ENCODE measurements around the gene GBF1. TPM values are rescaled to one million over a fixed set of nuclear protein-coding genes. Genes with fewer than 3 reads are reported as not detected.

GBF1 gene
- polyA plus RNA-seq, 3 donors, result 4.2 to 17.4 (median 11.9) TPM

GRCh38 chr10:102408728-102409603 lies 163.6 kb downstream of the GBF1 start:
- peaks cover 59 to 77% (median 72%) of the 10 kb centered on the region in 3 donors for H3K27me3 Mint-ChIP-seq (ENCODE audit: low read depth in 3 of 3)
- H3K4me1 ChIP-seq (ENCODE audit: control insufficient read depth in 1 of 2, insufficient read depth in 2 of 2, low read length in 2 of 2), result peaks cover 6 to 22% of the 10 kb centered on the region in 2 donors
- peak overlapping the region; percentile 16 to 82 for H3K4me3 Mint-ChIP-seq
- H3K4me2 ChIP-seq (replicated peaks; ENCODE audit: extremely low read depth, low read length, poor library complexity, severe bottlenecking), result peak overlapping the region; percentile 68
- peaks cover 50 to 64% of the 10 kb centered on the region in 2 donors for H3K27me3 ChIP-seq (ENCODE audit: control insufficient read depth in 2 of 2, insufficient read depth in 2 of 2, low read length in 2 of 2)
- H3K4me1 Mint-ChIP-seq, result peaks cover 20% of the 10 kb centered on the region
- H2AFZ ChIP-seq (ENCODE audit: insufficient read depth, low read depth, low read length, poor library complexity, severe bottlenecking), result no peak overlapping the region
- H3K36me3 ChIP-seq (replicated peaks in 1 of 2; ENCODE audit: control insufficient read depth in 1 of 2, insufficient read depth in 2 of 2, low read length in 2 of 2), result no peaks in the 10 kb centered on the region
- peaks cover 9% of the 10 kb centered on the region for H4K20me1 ChIP-seq (ENCODE audit: insufficient read depth, low read length)
- no peaks in the 10 kb centered on the region for H3K79me2 ChIP-seq (ENCODE audit: insufficient read depth, low read length)
- DNase-seq, result no peak
- intact Hi-C loops (cut with micrococcal nuclease), result no loop called here
- no peak overlapping the region for H3K27ac Mint-ChIP-seq
- no peak overlapping the region for H3K9ac ChIP-seq (ENCODE audit: insufficient read depth, low read length, poor library complexity, severe bottlenecking)
- peaks cover 4 to 15% of the 10 kb centered on the region in 2 donors for H3K36me3 Mint-ChIP-seq
- H3K9me3 Mint-ChIP-seq, result peaks cover 0 to 17% (median 11%) of the 10 kb centered on the region in 7 donors
- under 1% methylated on average over 99 of the region's 103 CpGs for WGBS (ENCODE audit: insufficient coverage)
- peaks cover 0 to 35% of the 10 kb centered on the region in 2 donors for H3K9me3 ChIP-seq (replicated peaks in 1 of 2; ENCODE audit: control insufficient read depth in 1 of 2, insufficient read depth in 1 of 2, low read length in 2 of 2)
- TF ChIP-seq CTCF (IDR thresholded peaks at IDR 0.05), result no peak
- no peak overlapping the region for H3K27ac ChIP-seq (ENCODE audit: low read depth in 1 of 2, low read length in 2 of 2)
- H3K4me3 ChIP-seq (replicated peaks in 1 of 3; ENCODE audit: low read depth in 2 of 3, low read length in 3 of 3), result peak overlapping the region in 1 of 3 experiments; percentile 57

GRCh38 chr10:102409604-102410428 lies 164.5 kb downstream of the GBF1 start:
- Mint-ChIP-seq H3K4me1 (peaks cover 25% of the 10 kb centered on the region), H3K27me3 (ENCODE audit: low read depth in 3 of 3) (peaks cover 65 to 80% (median 67%) of the 10 kb centered on the region in 3 donors), H3K27ac (no peak overlapping the region), H3K9me3 (peaks cover 0 to 17% (median 11%) of the 10 kb centered on the region in 7 donors), H3K36me3 (peaks cover 4 to 15% of the 10 kb centered on the region in 2 donors), H3K4me3 (peak overlapping the region; percentile 17 to 77)
- H3K4me3 ChIP-seq (replicated peaks in 1 of 3; ENCODE audit: low read depth in 2 of 3, low read length in 3 of 3), result no peak overlapping the region
- H3K9ac ChIP-seq (ENCODE audit: insufficient read depth, low read length, poor library complexity, severe bottlenecking), result no peak overlapping the region
- H2AFZ ChIP-seq (ENCODE audit: insufficient read depth, low read depth, low read length, poor library complexity, severe bottlenecking), result no peak overlapping the region
- H3K27me3 ChIP-seq (ENCODE audit: control insufficient read depth in 2 of 2, insufficient read depth in 2 of 2, low read length in 2 of 2), result peaks cover 50 to 64% of the 10 kb centered on the region in 2 donors
- H3K4me1 ChIP-seq (ENCODE audit: control insufficient read depth in 1 of 2, insufficient read depth in 2 of 2, low read length in 2 of 2), result peaks cover 6 to 22% of the 10 kb centered on the region in 2 donors
- no peak for TF ChIP-seq CTCF (IDR thresholded peaks at IDR 0.05)
- peaks cover 0 to 35% of the 10 kb centered on the region in 2 donors for H3K9me3 ChIP-seq (replicated peaks in 1 of 2; ENCODE audit: control insufficient read depth in 1 of 2, insufficient read depth in 1 of 2, low read length in 2 of 2)
- no peak for DNase-seq
- peak overlapping the region; percentile 68 for H3K4me2 ChIP-seq (replicated peaks; ENCODE audit: extremely low read depth, low read length, poor library complexity, severe bottlenecking)
- H3K27ac ChIP-seq (ENCODE audit: low read depth in 1 of 2, low read length in 2 of 2), result no peak overlapping the region
- H3K36me3 ChIP-seq (replicated peaks in 1 of 2; ENCODE audit: control insufficient read depth in 1 of 2, insufficient read depth in 2 of 2, low read length in 2 of 2), result no peaks in the 10 kb centered on the region
- no peaks in the 10 kb centered on the region for H3K79me2 ChIP-seq (ENCODE audit: insufficient read depth, low read length)
- WGBS (ENCODE audit: insufficient coverage), result 39% methylated on average over 22 of the region's 24 CpGs
- peaks cover under 1% of the 10 kb centered on the region for H4K20me1 ChIP-seq (ENCODE audit: insufficient read depth, low read length)
- intact Hi-C loops (cut with micrococcal nuclease), result no loop called here

Data from CD14-positive monocyte (primary cell).